Testis (tissue), 3 donors: Measurements from ENCODE around the gene TRUB2. TPM values are rescaled to one million over a fixed set of nuclear protein-coding genes. Genes with fewer than 3 reads are reported as not detected.
A peak's percentile ranks its signal among the peaks of the same experiment; 100 is the strongest.

ENCODE experiments used
- DNase-seq: peaks from one replicate; pipeline ENCODE4 v3.0.0-alpha.2; 2019
- H3K27ac ChIP-seq, 2 donors: fragments of 200-600 bp; sonication (generic); one replicate each; pipeline ENCODE4 v1.5.1; 2019
- H3K27me3 ChIP-seq: fragments of 200-600 bp; sonication (generic); one replicate; pipeline ENCODE4 v1.5.1; 2019
- H3K36me3 ChIP-seq: fragments of 200-600 bp; sonication (generic); one replicate; pipeline ENCODE4 v1.5.1; 2017; ENCODE audit warnings: low read depth; ENCODE audit errors: missing control alignments
- H3K4me1 ChIP-seq: fragments of 200-600 bp; sonication (generic); one replicate; pipeline ENCODE4 v1.5.1; 2019
- H3K4me3 ChIP-seq, 2 donors: fragments of 200-600 bp; sonication (generic); one replicate each; pipeline ENCODE4 v1.5.1; 2017 to 2019
- H3K9me3 ChIP-seq: fragments of 200-600 bp; sonication (generic); one replicate; pipeline ENCODE4 v1.5.1; 2017
- CTCF ChIP-seq, 3 experiments: fragments of 450-650 bp in 2 of 3; fragments of 200-600 bp in 1 of 3; sonication (generic) in 1 of 3; IDR thresholded peaks; one replicate each; pipeline ENCODE4 v1.5.1; 2016 to 2019; ENCODE audit warnings: antibody characterized with exemption in 3 of 3, mild to moderate bottlenecking in 2 of 3, moderate library complexity in 1 of 3
- POLR2A ChIP-seq: fragments of 450-650 bp; IDR thresholded peaks from one replicate; pipeline ENCODE4 v1.6.1; 2017; ENCODE audit warnings: antibody characterized with exemption, mild to moderate bottlenecking, moderate library complexity
- WGBS, 2 donors: methylation state at CpG; one replicate each; pipeline ENCODE4 v1.1.5; 2018; 5-methylcytosine and 5-hydroxymethylcytosine counted together
- intact Hi-C: fragments of 100-400 bp; cut with DNase I; formaldehyde crosslinking; loops from one replicate; pipeline ENCODE4 v1.15.1; 2023; ENCODE audit warnings: low total_unique reads
- polyA plus RNA-seq: library from polyadenylated mRNA; stranded (reverse); fragments of 350-450 nt; fragmentation: Illumina TruSeq; extraction: RNeasy Lipid Tissue Mini Kit (QIAGEN cat#74804); gene quantifications from one replicate; pipeline ENCODE4 v1.2.3, GENCODE V29; 2014; ENCODE audit warnings: low read depth, low replicate concordance; ENCODE audit not compliant: insufficient read depth
- total RNA-seq, 2 donors: library from RNA; depleted of rRNA; stranded (reverse); fragments of >200 nt; gene quantifications; one replicate each; pipeline ENCODE4 v1.2.3, GENCODE V29; 2016

Gene TRUB2
- total and polyA plus RNA-seq, 3 donors from 2014 or later, result 14.6 to 29.7 (median 15.0) TPM

- Histone ChIP-seq H3K4me3 (no peak overlapping the region), H3K27me3 (no peaks in the 10 kb centered on the region), H3K9me3 (no peaks in the 10 kb centered on the region), H3K4me1 (no peaks in the 10 kb centered on the region), H3K27ac (no peak overlapping the region), H3K36me3 (no peaks in the 10 kb centered on the region)
- no peak for TF ChIP-seq POLR2A
- TF ChIP-seq CTCF (IDR thresholded peaks at IDR 0.05), result no peak
- WGBS, 2 donors, result 82 to 83% methylated on average over 8 to 11 of the region's 11 CpGs
- no peak for DNase-seq
- intact Hi-C loops, result no loop called here
Measured at GRCh38 chr9:128288273-128289004, 33.8 kb downstream of the TRUB2 start.

GRCh38 chr9:128286440-128286839 lies 35.8 kb downstream of the TRUB2 start:
- intact Hi-C loops, result no loop called here
- H3K4me1 ChIP-seq, result no peaks in the 10 kb centered on the region
- peak; percentile 52 for DNase-seq
- H3K4me3 ChIP-seq, result no peak overlapping the region
- H3K27ac ChIP-seq, result no peak overlapping the region
- 55 to 57% methylated on average over 5 to 6 of the region's 6 CpGs for WGBS, 2 donors
- no peaks in the 10 kb centered on the region for H3K36me3 ChIP-seq
- no peak for TF ChIP-seq POLR2A
- TF ChIP-seq CTCF (IDR thresholded peaks at IDR 0.05), result no peak
- no peaks in the 10 kb centered on the region for H3K9me3 ChIP-seq
- no peaks in the 10 kb centered on the region for H3K27me3 ChIP-seq

- H3K4me3 ChIP-seq, result no peak overlapping the region
- H3K36me3 ChIP-seq, result no peaks in the 10 kb centered on the region
- no peaks in the 10 kb centered on the region for H3K4me1 ChIP-seq
- TF ChIP-seq CTCF (IDR thresholded peaks at IDR 0.05) (no peak), POLR2A (no peak)
- no peaks in the 10 kb centered on the region for H3K27me3 ChIP-seq
- intact Hi-C loops, result no loop called here
- no peaks in the 10 kb centered on the region for H3K9me3 ChIP-seq
- DNase-seq, result no peak
- no peak overlapping the region for H3K27ac ChIP-seq
- WGBS, 2 donors, result 92 to 95% methylated on average over 10 to 12 of the region's 12 CpGs
Measured at GRCh38 chr9:128285033-128285784, 37.0 kb downstream of the TRUB2 start.

- TF ChIP-seq CTCF (IDR thresholded peaks at IDR 0.05) (no peak), POLR2A (no peak)
- intact Hi-C loops, result no loop called here
Measured at GRCh38 chr9:128282500-128282899, 39.7 kb downstream of the TRUB2 start.

More at GRCh38 chr9:128282500-128282899, 39.7 kb downstream of the TRUB2 start:
- no peak overlapping the region for H3K4me3 ChIP-seq
- WGBS, 2 donors, result 95 to 97% methylated on average over 6 of the region's 6 CpGs
- no peaks in the 10 kb centered on the region for H3K27me3 ChIP-seq
- H3K36me3 ChIP-seq, result no peaks in the 10 kb centered on the region
- no peak for DNase-seq
- H3K4me1 ChIP-seq, result no peaks in the 10 kb centered on the region
- H3K9me3 ChIP-seq, result no peaks in the 10 kb centered on the region
- no peak overlapping the region for H3K27ac ChIP-seq
